Esophagus muscularis mucosa (tissue), 4 donors: ENCODE measurements around the gene ENDOD1. TPM values are rescaled to one million over a fixed set of nuclear protein-coding genes. Genes with fewer than 3 reads are reported as not detected.

Experiments
- DNase-seq: peaks from one replicate; pipeline ENCODE4 v3.0.0-alpha.2; 2017; ENCODE audit errors: extremely low spot score
- H3K27ac ChIP-seq, 4 donors: fragments of 200-600 bp; sonication (generic); replicated peaks in 1 of 4; 1 replicate in 3 of 4; 2 replicates in 1 of 4; pipeline ENCODE4 v1.5.1; 2016 to 2019; ENCODE audit warnings: mild to moderate bottlenecking in 1 of 4
- H3K27me3 ChIP-seq, 4 donors: fragments of 200-600 bp; sonication (generic); one replicate each; pipeline versions ENCODE4 v1.5.1 to v1.6.0; 2016 to 2019
- H3K36me3 ChIP-seq, 4 donors: fragments of 200-600 bp; sonication (generic); one replicate each; pipeline ENCODE4 v1.5.1; 2016 to 2019
- H3K4me1 ChIP-seq, 4 donors: fragments of 200-600 bp; sonication (generic); one replicate each; pipeline ENCODE4 v1.5.1; 2016 to 2019
- H3K4me3 ChIP-seq, 4 donors: fragments of 200-600 bp; sonication (generic); 1 replicate in 2 of 4; 2 replicates in 2 of 4; pipeline ENCODE4 v1.5.1; 2016 to 2019; ENCODE audit warnings: mild to moderate bottlenecking in 4 of 4, moderate library complexity in 1 of 4
- H3K9me3 ChIP-seq, 4 donors: fragments of 200-600 bp; sonication (generic); 1 replicate in 3 of 4; 2 replicates in 1 of 4; pipeline ENCODE4 v1.5.1; 2016 to 2019
- CTCF ChIP-seq, 3 experiments: fragments of 200-600 bp in 2 of 3; fragments of 450-650 bp in 1 of 3; sonication (generic) in 2 of 3; IDR thresholded peaks; one replicate each; pipeline ENCODE4 v1.5.1; 2017 to 2019; ENCODE audit warnings: antibody characterized with exemption in 3 of 3, mild to moderate bottlenecking in 2 of 3, moderate library complexity in 1 of 3
- EP300 ChIP-seq: sonication (generic); formaldehyde crosslinking; IDR thresholded peaks from one replicate; pipeline ENCODE4 v1.6.1; 2017; ENCODE audit warnings: antibody characterized with exemption
- POLR2A ChIP-seq: fragments of 450-650 bp; IDR thresholded peaks from one replicate; pipeline ENCODE4 v1.6.1; 2017; ENCODE audit warnings: antibody characterized with exemption, moderate library complexity, mild to moderate bottlenecking, low read depth
- POLR2AphosphoS5 ChIP-seq, 2 donors: sonication (generic); formaldehyde crosslinking; IDR thresholded peaks; one replicate each; pipeline ENCODE4 v1.6.1; 2017; ENCODE audit warnings: antibody characterized with exemption in 2 of 2
- WGBS: methylation state at CpG from one replicate; pipeline ENCODE4 v1.1.5; 2018; 5-methylcytosine and 5-hydroxymethylcytosine counted together
- intact Hi-C: fragments of 100-400 bp; cut with DNase I; formaldehyde crosslinking; loops from one replicate; pipeline ENCODE4 v1.15.1; 2023
- total RNA-seq, 4 donors: library from RNA; depleted of rRNA; stranded (reverse); fragments of >200 nt; gene quantifications; one replicate each; pipeline versions ENCODE4 v1.1.0 to v1.2.1, GENCODE V29; 2016

ENDOD1 gene
- total RNA-seq, 4 donors from 2014 or later = 37.6 to 43.2 (median 41.0) TPM

GRCh38 chr11:95166781-95167180 lies 77.1 kb downstream of the ENDOD1 start:
- DNase-seq = no peak
- Histone ChIP-seq H3K36me3 (peaks cover 0 to 10% (median 0%) of the 10 kb centered on the region in 4 donors), H3K27ac (no peak overlapping the region), H3K4me3 (no peak overlapping the region), H3K4me1 (no peaks in the 10 kb centered on the region), H3K9me3 (no peaks in the 10 kb centered on the region), H3K27me3 (no peaks in the 10 kb centered on the region)
- TF ChIP-seq POLR2AphosphoS5 (IDR thresholded peaks at IDR 0.05) (no peak), POLR2A (no peak), CTCF (IDR thresholded peaks at IDR 0.05) (no peak), EP300 (no peak)
- intact Hi-C loops = no loop called here
- WGBS = 88% methylated on average over 2 of the region's 2 CpGs

- H3K27ac ChIP-seq = no peak overlapping the region
- TF ChIP-seq EP300 = no peak
- no peak for TF ChIP-seq POLR2AphosphoS5 (IDR thresholded peaks at IDR 0.05)
- no peak for TF ChIP-seq POLR2A
- no peak for TF ChIP-seq CTCF (IDR thresholded peaks at IDR 0.05)
- H3K9me3 ChIP-seq = no peaks in the 10 kb centered on the region
- intact Hi-C loops = no loop called here
- no peaks in the 10 kb centered on the region for H3K27me3 ChIP-seq
- WGBS = 97% methylated on average over 5 of the region's 5 CpGs
- no peak overlapping the region for H3K4me3 ChIP-seq
- H3K4me1 ChIP-seq = no peaks in the 10 kb centered on the region
- H3K36me3 ChIP-seq = peaks cover 0 to 34% (median 4%) of the 10 kb centered on the region in 4 donors
- no peak for DNase-seq
Measured at GRCh38 chr11:95170294-95170693, 80.6 kb downstream of the ENDOD1 start.

- 79% methylated on average over 4 of the region's 4 CpGs for WGBS
- Histone ChIP-seq H3K27me3 (no peaks in the 10 kb centered on the region), H3K4me3 (no peak overlapping the region), H3K9me3 (no peaks in the 10 kb centered on the region), H3K36me3 (peaks cover 0 to 69% (median 12%) of the 10 kb centered on the region in 4 donors), H3K27ac (no peak overlapping the region), H3K4me1 (no peaks in the 10 kb centered on the region)
- no peak for DNase-seq
- TF ChIP-seq CTCF (IDR thresholded peaks at IDR 0.05) = no peak
- intact Hi-C loops = no loop called here
Measured at GRCh38 chr11:95175818-95176380, 86.3 kb downstream of the ENDOD1 start.

Other genes with a start within 250 kb of the ENDOD1 start
- 10 to 100 TPM; 22.9 to 40.3 (median 27.0) TPM for gene CWC15, start 116.3 kb upstream of the ENDOD1 start, total RNA-seq
- gene KDM4D, start 116.1 kb upstream of the ENDOD1 start, total RNA-seq = under 1 TPM; under 0.01 to 0.58 (median 0.40) TPM
- not detected for gene KDM4E, start 64.6 kb upstream of the ENDOD1 start, total RNA-seq
- not detected for gene KDM4F, start 40.4 kb upstream of the ENDOD1 start, total RNA-seq
- 10 to 100 TPM; 30.3 to 42.2 (median 34.8) TPM for gene SRSF8, start 22.9 kb upstream of the ENDOD1 start, total RNA-seq
- gene SESN3, start 141.4 kb downstream of the ENDOD1 start, total RNA-seq = 10 to 100 TPM; 18.1 to 22.7 (median 21.4) TPM